Hindlimb muscle (tissue), 1 donor: ENCODE measurements around the gene LYAR. TPM values are rescaled to one million over a fixed set of nuclear protein-coding genes. Genes with fewer than 3 reads are reported as not detected.
"Not testable (repeated sequence)": the region's sequence is repeated elsewhere in the genome, so short reads cannot be mapped to it uniquely, and the experiment has no call there.

Experiments used
- DNase-seq: peaks from one replicate; pipeline ENCODE4 v3.0.0-alpha.2; 2013
- polyA plus RNA-seq: library from polyadenylated mRNA; unstranded; fragments of 120-200 nt; gene quantifications from one replicate; pipeline ENCODE4 v1.2.1, GENCODE V29; 2013; ENCODE audit not compliant: insufficient read length

Gene LYAR
- polyA plus RNA-seq, 1 donor, result 11.1 TPM

DNA sequence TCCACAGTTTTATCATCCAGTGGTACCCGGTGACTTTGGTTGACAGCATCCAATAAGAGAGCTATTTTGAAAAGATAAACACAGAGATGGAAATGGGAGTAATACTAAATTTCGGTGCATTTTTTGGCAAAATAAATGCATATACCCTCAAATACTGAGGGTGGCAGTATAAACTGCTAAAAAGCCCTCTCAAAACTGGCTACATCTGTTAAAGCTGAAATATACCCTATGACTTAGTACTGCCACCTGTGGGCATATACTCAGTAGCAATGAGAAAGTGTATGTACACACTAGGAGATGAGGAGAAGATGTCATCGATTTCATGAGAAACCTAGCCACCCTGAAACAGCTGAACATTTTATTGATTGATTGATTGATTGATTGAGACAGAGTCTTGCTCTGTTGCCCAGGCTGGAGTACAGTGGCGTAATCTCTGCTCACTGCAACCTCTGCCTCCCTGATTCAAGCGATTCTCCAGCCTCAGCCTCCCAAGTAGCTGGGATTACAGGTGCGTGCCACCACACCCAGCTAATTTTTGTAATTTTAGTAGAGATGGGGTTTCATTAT is 29.7 kb downstream of the LYAR start:
- DNase-seq, result no peak

DNA sequence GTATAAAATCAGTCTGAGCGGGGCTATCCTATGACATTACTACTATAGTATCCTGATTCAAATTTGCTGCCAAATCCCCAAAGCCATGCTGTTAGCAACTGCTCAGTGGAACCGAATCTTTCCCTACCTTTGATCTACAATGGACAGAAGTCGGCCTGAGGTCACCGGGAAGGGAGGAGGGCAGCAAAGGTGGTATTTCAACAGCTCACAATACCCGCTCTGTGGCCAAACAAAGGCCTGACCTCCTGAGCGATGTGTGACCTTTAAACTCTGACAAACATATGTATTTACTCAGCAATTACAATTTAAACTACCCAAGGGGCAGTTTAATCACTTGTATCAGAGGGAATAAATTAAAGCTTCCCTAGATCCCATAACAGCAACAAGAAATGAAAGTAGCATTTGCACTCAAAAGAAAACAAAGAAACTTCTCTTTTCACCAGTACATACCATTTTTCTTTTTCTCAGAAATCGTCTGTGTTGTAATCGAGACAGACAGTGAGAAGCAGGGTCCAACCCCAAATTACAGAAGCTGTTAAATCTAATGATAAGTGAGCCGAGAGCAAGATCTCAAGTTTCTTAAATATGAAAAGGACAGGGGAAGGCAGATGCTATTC is 30.4 kb downstream of the LYAR start:
- DNase-seq, result no peak

GRCh38 chr4:4257705-4258104 is 32.2 kb downstream of the LYAR start:
- not testable (repeated sequence) for DNase-seq

- no peak for DNase-seq
These were observed 33.2 kb downstream of the LYAR start for GRCh38 chr4:4256799-4257198.

DNA sequence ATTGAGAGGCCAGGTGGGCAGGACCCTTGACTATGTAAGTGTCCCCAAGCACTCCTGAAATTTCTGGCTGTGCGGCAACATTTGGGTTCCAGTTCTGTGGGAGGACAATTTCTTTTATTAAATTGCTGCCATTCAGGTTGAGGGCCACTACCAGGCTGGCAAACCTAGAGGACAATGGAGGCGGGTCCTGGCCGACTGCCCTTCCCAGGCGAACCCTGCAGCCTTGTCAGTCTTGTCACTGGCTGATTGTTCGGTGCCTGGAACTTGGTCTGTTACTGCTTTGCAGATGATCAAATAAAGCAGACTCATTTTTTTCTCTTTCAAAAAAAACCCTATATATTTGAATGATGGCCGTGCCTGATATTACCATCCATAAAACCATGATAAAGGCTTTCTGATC is 35.3 kb downstream of the LYAR start:
- no peak for DNase-seq

- no peak for DNase-seq
These were observed 35.8 kb downstream of the LYAR start for GRCh38 chr4:4254199-4254598.

DNA sequence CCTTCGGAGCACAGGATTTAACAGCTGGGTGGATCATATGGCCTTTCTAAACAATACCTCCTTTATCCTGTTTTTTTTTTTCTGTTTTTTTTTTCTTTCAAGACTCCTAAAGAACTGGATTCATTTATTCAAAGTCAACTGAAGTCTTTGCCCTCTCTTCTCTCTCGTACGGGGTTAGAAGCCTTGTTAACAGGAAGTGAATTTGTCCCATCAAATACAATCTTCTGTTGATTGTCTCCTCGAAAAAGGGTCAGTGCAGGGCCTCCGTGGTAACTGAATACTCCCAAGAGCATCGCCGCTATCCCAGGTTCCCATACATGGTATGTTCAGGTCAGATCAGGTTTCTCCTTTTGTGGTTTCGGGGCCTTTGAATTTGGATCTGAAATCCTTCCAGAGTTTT is 40.1 kb downstream of the LYAR start:
- DNase-seq, result no peak

DNA sequence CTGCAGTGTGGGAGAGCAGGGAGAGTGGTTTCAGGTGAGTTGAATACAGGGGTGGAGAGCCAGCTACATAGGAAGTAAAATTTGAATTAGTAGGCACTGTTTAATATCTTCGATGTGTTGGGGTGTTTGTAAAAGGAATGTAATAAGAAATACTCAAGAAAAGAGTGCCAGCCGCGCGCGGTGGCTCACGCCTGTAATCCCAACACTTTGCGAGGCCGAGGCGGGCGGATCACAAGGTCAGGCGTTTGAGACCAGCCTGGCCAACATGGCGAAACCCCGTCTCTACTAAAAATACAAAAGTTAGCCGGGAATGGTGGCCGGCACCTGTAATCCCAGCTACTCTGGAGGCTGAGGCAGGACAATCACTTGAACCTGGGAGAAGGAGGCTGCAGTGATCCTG is 40.6 kb downstream of the LYAR start:
- not testable (repeated sequence) for DNase-seq

- DNase-seq, result no peak
These were observed 41.1 kb downstream of the LYAR start for GRCh38 chr4:4248885-4249203.

- peak; percentile 97 for DNase-seq
These were observed 41.7 kb downstream of the LYAR start, which contains the start of gene TMEM128 for GRCh38 chr4:4248029-4248884. TMEM128 (minus strand) TSS chr4:4248223; CDS start chr4:4248202, 21 bp downstream.

GRCh38 chr4:4247696-4248028 is 42.3 kb downstream of the LYAR start:
- DNase-seq, result no peak

DNA sequence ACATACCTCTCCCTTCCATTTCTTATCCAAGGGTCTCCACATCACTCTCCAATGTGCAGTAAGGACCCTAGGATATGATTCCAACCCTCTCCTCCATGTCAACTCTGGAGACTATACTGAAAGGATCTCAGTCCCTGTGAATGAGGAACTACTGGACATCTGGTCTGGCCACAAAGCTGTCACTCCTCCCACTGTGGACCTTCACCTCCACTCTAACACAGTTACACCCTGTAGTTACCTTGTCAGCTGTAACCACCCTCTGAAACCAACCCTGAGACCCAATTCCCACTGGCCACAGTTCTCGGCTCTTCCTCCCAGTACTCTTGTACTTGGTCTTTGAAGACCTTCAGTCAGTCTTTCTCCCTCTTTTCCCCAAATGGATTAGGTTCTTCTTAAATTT is 44.8 kb downstream of the LYAR start:
- DNase-seq, result no peak

DNA sequence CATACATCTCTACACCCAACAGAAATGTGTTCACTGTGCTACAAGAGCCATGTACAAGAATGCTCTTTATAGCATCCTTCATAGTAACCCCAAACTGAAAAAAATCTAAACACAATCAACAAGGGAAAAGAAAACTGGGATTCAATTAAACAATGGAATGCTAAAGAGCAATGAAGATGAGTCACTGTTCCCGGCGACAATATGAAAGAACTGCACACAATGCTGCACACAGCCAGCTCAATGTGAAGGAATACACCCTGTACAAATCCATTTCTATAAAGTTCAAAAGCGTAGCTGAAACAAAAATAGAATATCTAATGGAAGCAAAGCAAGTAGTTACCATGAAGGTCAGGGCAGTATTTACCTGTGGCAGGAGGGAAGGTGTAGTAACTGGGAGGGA is 50.4 kb downstream of the LYAR start:
- DNase-seq, result not testable (repeated sequence)

DNA sequence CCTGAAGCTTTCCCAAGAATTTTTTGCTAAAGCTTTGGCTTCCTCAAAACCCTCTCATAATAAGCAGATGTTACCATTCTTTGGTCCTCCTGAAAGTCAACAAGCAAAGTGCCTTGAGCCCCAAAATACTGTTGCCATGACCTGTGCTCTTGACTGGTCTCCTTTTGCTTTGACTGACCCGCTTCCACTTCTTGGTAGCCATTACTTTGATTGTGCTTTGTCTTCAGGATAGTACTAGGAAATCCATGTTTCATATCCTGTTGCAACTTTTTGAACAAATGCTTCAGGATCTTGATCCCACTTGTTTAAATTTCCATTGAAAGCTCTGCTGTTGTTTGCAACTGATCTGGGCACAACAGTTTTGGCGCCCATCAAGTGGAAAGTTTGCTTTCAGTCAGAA is 56.3 kb downstream of the LYAR start:
- no peak for DNase-seq

DNA sequence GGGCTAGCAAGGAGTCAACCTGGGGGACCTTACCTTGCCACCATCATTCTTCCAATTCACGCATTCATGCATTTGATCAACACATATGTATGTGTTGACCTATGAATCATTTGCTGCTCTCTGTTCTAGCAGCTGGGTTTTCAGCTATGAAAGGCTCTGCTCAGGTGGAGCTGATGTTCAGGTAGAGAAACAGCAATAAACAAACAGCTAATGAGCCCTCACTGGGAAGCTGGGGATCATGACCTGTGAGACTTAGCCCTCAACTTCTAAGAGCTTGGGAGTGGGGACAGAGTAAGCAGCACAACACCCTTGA is 61.6 kb downstream of the LYAR start:
- no peak for DNase-seq

- no peak for DNase-seq
These were observed 62.2 kb downstream of the LYAR start for GRCh38 chr4:4227510-4228355.

DNA sequence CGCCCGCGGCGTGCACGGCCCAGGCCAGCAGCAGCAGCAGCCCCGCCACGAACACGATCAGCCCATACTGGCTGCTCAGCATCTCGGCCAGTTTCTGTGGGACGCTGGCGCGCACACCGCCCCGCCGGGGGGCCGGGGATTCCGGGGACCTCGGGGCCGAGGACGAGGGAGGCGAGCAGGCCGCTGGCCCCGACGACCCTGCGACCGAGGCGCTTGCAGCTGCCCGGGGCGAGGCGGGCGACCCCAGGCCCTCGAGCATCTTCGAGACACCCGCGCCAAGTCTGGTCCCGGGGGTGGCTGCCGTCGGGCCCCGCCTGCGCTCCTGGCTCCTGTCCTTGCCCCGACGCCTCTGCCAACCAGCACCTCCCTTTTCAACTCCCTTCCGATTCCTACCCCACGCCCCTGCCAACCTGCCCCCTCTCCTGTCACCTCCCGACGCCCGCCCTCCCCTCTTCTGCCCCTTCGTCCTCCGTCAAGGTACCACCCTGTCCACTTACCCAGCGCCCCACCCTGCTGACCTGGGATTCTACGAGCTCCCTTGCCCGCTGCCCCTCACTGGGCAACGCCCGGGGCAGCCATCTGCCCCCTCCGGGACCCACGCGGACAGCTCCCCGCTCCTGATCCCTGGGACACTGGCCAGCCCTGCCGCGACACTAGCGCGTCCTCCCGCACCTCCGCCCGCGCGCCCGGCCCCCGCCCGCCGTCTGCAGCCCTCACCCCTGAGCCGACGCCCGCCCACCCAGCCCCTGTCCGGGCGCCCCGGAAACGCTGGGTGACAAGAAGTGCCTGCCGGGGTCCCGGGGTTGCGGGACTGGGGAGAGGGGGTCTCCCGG is 63.1 kb downstream of the LYAR start, which contains the start of gene OTOP1:
Gene OTOP1, minus strand, starts transcription at position 324 of the 833 bp plus-strand sequence. Its CDS starts 65 bp downstream, at position 259.
- no peak for DNase-seq

DNA sequence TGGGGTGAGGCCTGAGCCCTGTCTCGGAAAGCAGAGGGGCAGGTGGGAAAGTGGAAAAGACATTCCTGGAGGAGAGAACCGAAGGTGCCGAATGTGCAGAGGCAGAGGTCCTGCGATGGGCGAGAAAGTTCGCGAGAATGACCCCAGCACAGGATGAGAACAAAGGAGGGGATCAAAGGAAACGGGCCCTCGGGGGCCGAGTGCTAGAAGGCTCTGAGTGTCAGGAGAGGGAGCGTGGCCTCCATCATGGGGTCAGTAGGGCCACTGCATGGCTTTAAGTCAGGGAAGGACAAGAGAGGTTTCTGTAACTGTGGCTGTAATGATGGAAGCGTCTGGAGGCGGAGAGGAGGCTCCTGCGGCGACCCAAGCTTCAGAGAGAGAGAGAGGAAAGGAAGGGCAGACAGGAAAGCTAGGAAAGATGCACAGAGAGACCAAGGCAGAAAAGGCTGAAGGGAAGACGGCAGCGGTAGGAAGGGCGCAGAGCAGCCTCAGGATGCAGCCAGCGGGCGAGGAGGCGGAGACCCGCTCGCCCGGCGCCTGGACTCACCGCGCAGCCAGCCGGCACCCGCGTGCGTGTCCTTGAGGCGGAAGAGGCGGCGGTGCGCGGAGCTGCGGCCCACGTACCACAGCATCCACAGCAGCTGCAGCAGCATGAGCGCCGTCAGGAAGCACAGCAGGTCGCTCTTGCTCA is 63.9 kb downstream of the LYAR start:
- DNase-seq, result no peak
